Pancreas (tissue), 10 donors: Measurements from ENCODE around the gene GATAD2A. TPM values are rescaled to one million over a fixed set of nuclear protein-coding genes. Genes with fewer than 3 reads are reported as not detected.

Experiments used
- ATAC-seq, 4 donors: fragments of 200-7000 bp; cut with Tn5 transposase; one replicate each; pipeline versions ENCODE4 v1.8.0 to v1.9.1; 2020; ENCODE audit warnings: mild to moderate bottlenecking in 4 of 4, moderate library complexity in 4 of 4
- DNase-seq, 6 donors: peaks; one replicate each; pipeline ENCODE4 v3.0.0-alpha.2; 2020
- FAIRE-seq: peaks from 2 replicates; lab custom pipeline; 2012; peaks lifted over from hg19 to GRCh38; lab: Jason Lieb, UNC
- H3K27ac ChIP-seq, 4 donors: fragments of 200-600 bp; sonication (generic); 1 replicate in 3 of 4; 2 replicates in 1 of 4; pipeline versions ENCODE4 v1.5.0 to v1.8.0; 2020
- H3K27me3 ChIP-seq, 4 donors: fragments of 200-600 bp; one replicate each; pipeline ENCODE4 v1.8.0; 2021
- H3K36me3 ChIP-seq, 3 donors: fragments of 200-600 bp; sonication (generic) in 1 of 3; one replicate each; pipeline versions ENCODE4 v1.5.0 to v1.8.0; 2020 to 2021
- H3K4me1 ChIP-seq, 3 donors: fragments of 200-600 bp; one replicate each; pipeline ENCODE4 v1.8.0; 2021
- H3K4me3 ChIP-seq, 4 donors: fragments of 200-600 bp; sonication (generic) in 2 of 4; one replicate each; pipeline versions ENCODE4 v1.5.0 to v1.8.0; 2020 to 2021
- H3K9me3 ChIP-seq, 4 donors: fragments of 200-600 bp; one replicate each; pipeline ENCODE4 v1.8.0; 2021
- WGBS, 2 donors: extraction: QIAGEN DNeasy Blood & Tissue Kit; methylation state at CpG; one replicate each; pipeline ENCODE4 v1.1.7; 2013; 5-methylcytosine and 5-hydroxymethylcytosine counted together
- intact Hi-C, 3 donors: fragments of 100-400 bp; cut with DNase I; formaldehyde crosslinking; loops; one replicate each; pipeline versions ENCODE4 v1.11.1 to v1.14.2; 2022
- polyA plus RNA-seq, 2 donors: library from polyadenylated mRNA; stranded (reverse); fragments of 200-250 nt; gene quantifications; one replicate each; pipeline ENCODE4 v1.2.3, GENCODE V29; 2013
- total RNA-seq, 6 donors: library from RNA; stranded (reverse); fragmentation: NEBNext Ultra II Directional in 4 of 6; extraction: Animal tissue kit (Norgen Biotek cat#: 25700) in 4 of 6; gene quantifications; one replicate each; pipeline versions ENCODE4 v1.2.1 to v1.2.4, GENCODE V29; 2021 to 2023
- TF ChIP-seq, protein P1 (sequence below), 4 donors: fragments of 200-600 bp; sonication (generic) in 3 of 4; IDR thresholded peaks; one replicate each; pipeline versions ENCODE4 v1.5.0 to v1.8.0; 2021; ENCODE audit warnings: antibody characterized with exemption in 4 of 4
- donor health status: healthy with polysubstance abuse.
- donor health status: DM: no; HTN: no; CAD: no; lungs with moderate emphysema.
- donor health status: DM: no; HTN: no; CAD: no.
- donor health status: control.
- donor health status: control.
- donor health status: Bipolar disorder and iron deficiency.
- donor health status: DM: yes; HTN: yes; CAD: no.
- donor health status: DM: no; HTN: no; CAD: no.
- donor health status: DM: no; HTN: no; CAD: no.
- donor health status: DM: yes; HTN: yes; CAD: no.

Gene GATAD2A
- total and polyA plus RNA-seq, 8 donors = 11.9 to 51.8 (median 36.7) TPM

DNA sequence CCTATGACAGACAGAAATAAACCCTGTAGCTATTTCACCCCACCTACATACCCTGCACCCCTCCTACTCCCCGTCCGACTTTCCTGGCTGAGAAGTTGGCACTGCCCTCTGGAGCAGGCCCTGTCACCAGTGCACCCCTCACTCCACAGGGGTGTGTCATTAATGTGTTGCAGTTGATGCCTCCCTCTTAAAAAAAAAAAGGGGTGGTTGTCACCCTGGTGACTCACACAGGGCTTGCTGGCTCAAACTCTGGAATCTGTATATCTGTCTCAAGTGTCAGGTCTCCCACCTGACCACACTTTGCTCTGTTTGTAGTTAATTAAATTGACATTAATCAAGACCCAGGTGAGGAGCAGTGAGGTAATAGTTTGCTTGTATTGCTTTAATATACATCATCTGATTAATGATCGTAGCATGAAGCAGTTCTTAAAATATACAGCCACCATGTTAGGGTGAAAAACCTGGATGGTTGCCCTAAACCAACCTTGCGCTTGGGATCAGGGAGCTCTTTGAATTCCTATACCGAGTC lies 2.0 kb upstream of the GATAD2A start:
- FAIRE-seq = no peak
- peak in 1 of 4 donors; percentile 1 for ATAC-seq
- Histone ChIP-seq H3K9me3 (no peaks in the 10 kb centered on the region), H3K27ac (peak overlapping the region; percentile 5 to 54 (median 41)), H3K36me3 (no peaks in the 10 kb centered on the region), H3K4me1 (peaks cover 25 to 34% (median 31%) of the 10 kb centered on the region in 3 donors), H3K4me3 (no peak overlapping the region), H3K27me3 (no peaks in the 10 kb centered on the region)
- WGBS, 2 donors = 39 to 42% methylated on average over 5 of the region's 5 CpGs
- intact Hi-C loops = no loop called here
- TF ChIP-seq, protein P1, sequence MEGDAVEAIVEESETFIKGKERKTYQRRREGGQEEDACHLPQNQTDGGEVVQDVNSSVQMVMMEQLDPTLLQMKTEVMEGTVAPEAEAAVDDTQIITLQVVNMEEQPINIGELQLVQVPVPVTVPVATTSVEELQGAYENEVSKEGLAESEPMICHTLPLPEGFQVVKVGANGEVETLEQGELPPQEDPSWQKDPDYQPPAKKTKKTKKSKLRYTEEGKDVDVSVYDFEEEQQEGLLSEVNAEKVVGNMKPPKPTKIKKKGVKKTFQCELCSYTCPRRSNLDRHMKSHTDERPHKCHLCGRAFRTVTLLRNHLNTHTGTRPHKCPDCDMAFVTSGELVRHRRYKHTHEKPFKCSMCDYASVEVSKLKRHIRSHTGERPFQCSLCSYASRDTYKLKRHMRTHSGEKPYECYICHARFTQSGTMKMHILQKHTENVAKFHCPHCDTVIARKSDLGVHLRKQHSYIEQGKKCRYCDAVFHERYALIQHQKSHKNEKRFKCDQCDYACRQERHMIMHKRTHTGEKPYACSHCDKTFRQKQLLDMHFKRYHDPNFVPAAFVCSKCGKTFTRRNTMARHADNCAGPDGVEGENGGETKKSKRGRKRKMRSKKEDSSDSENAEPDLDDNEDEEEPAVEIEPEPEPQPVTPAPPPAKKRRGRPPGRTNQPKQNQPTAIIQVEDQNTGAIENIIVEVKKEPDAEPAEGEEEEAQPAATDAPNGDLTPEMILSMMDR (IDR thresholded peaks at IDR 0.05) = no peak
- peak in 1 of 6 donors; percentile 52 for DNase-seq

DNA sequence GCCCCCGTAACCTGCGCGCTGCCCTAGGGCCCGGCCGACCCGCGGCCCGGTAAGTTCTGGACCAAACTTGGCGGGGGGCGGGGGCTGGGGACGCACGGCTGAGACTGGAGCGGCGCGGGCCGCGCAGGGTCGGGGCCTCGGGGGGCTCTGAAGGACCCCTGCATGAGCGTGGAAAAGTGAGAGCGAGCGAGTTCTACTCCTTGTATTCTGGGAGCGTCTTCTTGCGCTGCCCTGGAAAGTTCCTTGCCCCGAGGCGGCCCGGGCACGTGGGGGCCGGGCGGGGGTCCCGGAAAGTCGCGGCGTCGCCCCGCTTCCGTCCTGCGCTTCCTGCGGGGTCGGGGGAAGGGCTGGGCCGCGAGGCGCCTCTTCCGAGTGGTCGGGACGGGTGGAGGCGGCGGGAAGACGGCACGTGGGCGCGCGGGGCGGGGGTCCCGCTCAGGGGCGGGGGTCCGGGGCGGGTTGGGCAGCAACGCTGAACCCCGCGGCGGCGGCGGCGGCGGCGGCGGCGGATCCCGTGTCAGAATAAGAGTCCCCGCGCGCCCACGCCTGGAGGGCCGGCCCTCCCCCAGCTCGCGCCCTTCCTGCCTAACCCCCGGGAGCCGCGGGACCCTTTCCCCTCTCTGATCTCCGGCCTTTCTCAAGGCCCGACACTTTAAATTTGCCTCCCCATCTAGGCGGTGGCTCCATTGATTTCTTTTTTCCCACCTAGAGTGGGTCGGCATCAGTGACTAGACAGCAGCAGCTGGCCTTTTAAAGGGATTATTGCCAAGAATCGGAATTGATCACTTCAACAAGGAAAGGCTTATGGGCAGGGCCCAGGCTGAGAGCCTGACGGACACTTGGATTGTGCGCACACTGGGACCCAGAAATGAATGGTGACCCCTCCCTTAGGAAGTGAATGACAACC lies 749 bp downstream of the GATAD2A start:
- DNase-seq = peak; percentile 50 to 86 (median 66)
- 1% methylated on average over 35 to 87 of the region's 87 CpGs for WGBS, 2 donors

DNA sequence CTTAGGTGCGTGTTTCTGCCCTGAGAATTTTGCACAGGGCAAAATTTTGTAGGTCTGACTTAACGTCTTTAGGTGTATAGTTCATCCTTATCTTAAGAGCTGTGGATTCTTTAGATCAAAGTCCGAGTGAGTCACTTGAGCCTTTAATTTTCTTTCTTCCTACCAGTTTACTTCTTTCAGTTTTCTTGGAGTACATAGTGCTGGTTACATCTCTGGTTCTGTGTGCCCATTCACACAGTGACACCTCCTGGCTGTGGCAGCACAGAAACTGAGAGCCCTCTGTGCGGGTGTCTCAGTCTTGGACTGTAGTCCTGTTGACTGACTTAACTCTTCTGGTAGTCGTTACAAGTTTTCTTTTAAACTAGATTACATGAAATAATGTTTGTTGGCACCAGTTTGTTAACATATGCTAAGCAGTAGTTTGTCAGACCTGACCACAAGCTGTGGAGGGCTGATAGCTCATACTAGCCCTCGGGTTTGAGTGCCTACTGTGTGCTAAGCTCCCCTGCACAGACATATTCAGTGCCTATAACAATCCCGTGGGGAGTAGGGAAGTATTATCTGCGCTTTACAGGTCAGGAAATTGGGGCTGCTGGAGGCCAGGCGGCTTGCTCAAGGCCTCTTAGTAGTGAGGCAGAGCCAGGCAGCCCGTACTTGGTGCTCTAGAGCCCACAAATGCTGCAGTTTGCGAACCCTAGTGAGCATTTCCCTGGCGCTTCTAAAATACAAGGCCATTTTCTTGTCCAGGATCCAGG lies 1.6 kb downstream of the GATAD2A start:
- DNase-seq (peak in 4 of 6 donors; percentile 41 to 58 (median 48)), FAIRE-seq (peak; percentile 17), ATAC-seq (peak in 3 of 4 donors; percentile 29 to 53 (median 53))
- H3K36me3 ChIP-seq = no peaks in the 10 kb centered on the region
- no peaks in the 10 kb centered on the region for H3K27me3 ChIP-seq
- no peaks in the 10 kb centered on the region for H3K9me3 ChIP-seq
- H3K4me1 ChIP-seq = peaks cover 25 to 50% (median 31%) of the 10 kb centered on the region in 3 donors
- H3K27ac ChIP-seq = peak overlapping the region; percentile 60 to 80 (median 77)
- 8 to 13% methylated on average over 12 of the region's 12 CpGs for WGBS, 2 donors
- intact Hi-C loops = no loop called here
- peak overlapping the region; percentile 49 to 97 (median 74) for H3K4me3 ChIP-seq
- TF ChIP-seq, protein P1 (IDR thresholded peaks at IDR 0.05) = peak in 1 of 4 donors; percentile 13

More for the DNA sequence above, 749 bp downstream of the GATAD2A start:
- Histone ChIP-seq H3K9me3 (no peaks in the 10 kb centered on the region), H3K36me3 (no peaks in the 10 kb centered on the region), H3K4me3 (peak overlapping the region; percentile 49 to 97 (median 74)), H3K27me3 (no peaks in the 10 kb centered on the region), H3K4me1 (peaks cover 25 to 50% (median 31%) of the 10 kb centered on the region in 3 donors), H3K27ac (peak overlapping the region; percentile 60 to 80 (median 77))
- TF ChIP-seq, protein P1 (IDR thresholded peaks at IDR 0.05) = no peak
- ATAC-seq (peak; percentile 17 to 41 (median 31)), FAIRE-seq (no peak)
- intact Hi-C loops = no loop called here

DNA sequence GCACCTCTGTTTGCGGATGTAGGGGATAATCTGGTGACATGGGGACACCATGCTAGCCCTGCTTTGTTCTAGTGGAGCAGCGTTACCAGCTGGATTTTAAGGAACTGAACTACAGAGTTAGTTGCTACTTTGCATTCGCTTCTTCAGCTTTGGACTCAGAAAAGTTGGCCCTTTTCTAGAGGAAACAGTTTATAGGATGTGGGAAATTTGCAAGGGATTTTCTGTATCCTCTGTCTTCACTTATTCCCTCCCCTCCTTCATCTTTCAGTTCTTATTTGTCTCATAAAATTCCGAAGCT lies 2.1 kb downstream of the GATAD2A start:
- no peaks in the 10 kb centered on the region for H3K27me3 ChIP-seq
- no peaks in the 10 kb centered on the region for H3K9me3 ChIP-seq
- FAIRE-seq (no peak), ATAC-seq (no peak), DNase-seq (no peak)
- peak overlapping the region in 3 of 4 donors; percentile 75 to 80 (median 79) for H3K27ac ChIP-seq
- H3K36me3 ChIP-seq = no peaks in the 10 kb centered on the region
- 51 to 63% methylated on average over 4 of the region's 4 CpGs for WGBS, 2 donors
- peaks cover 25 to 50% (median 31%) of the 10 kb centered on the region in 3 donors for H3K4me1 ChIP-seq
- intact Hi-C loops = no loop called here
- H3K4me3 ChIP-seq = peak overlapping the region in 3 of 4 donors; percentile 49 to 97 (median 87)
- TF ChIP-seq, protein P1 (IDR thresholded peaks at IDR 0.05) = no peak
